ENCODE measurements around the gene HIPK2.

The HIPK2 gene

DNA sequence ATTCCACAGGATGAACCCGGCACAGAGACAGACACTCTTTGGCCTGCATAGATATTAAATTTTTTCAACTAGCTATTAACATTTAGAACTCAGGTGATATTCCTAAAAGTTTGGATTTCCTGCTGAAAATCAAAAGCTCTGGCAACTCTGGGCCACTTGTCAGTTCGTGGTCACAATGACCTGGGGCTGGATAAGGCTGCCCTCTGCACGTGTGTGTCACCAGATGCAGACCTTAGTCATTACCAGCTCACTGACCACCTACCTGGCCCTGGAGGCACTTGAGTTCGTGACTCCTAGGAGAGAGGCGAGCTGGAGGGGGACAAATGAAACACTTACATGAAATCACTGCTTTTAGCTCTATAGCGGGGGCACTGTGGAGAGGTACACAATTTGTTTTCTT, 126.5 kb downstream of the HIPK2 start:
- no peak for DNase-seq (ENCODE audit: low read depth in 3 of 3)

DNA sequence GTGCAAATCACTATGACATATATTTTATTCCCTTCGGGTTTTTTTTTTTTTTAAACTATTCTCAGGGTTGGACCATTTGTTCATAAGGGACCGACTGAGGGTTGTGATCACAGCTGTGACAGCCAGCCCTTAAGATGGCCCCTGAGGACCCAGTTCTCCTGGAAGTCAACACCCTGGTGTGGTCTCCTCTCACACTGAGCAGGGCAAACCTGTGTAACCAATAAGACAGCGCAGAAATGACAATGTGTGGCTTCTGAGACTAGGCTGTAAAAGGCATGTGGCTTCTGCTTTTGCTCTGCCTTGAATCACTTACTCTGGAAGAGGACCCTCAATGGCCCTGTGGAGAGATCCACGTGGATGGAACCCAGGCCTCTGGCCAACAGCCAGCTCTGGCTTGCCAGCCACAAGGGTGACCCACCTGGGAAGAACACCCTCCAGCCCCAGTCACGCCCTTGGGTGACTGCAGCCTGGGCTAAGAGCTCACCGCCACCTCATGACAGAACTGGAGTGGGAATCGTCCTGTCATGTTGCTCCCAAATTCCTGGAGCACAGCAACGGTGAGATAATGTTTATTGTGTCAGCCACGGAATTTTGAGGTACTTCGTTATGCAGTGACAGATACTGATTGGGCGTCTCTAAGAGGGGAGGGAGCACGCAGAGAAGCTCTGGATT, 127.2 kb downstream of the HIPK2 start:
- DNase-seq (ENCODE audit: low read depth in 3 of 3) = no peak

DNA sequence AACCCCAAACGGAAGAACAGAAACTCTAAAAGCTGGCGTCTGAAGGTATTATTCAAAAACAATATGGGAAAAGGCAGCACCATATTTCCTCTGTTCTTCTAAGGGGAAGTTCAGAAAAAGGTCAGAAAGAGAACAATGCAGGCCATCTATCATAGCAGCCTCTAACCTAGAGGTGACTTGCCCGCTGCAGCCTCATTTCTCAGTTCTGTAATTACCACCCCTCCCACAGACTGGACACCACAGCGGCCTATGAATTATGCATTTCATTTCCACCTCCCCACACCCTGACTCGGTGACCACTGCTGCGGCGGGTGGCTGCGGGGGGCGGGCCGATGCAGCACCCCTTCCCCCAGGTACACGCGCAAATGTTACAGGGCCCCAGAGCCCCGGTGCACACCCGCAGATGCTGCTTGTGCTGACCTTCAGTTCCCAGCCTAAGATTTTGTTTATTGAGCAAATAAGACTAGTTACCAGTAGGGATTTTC, 128.8 kb downstream of the HIPK2 start:
- peak in 1 of 3 experiments; percentile 19 for DNase-seq (ENCODE audit: low read depth in 3 of 3)

DNA sequence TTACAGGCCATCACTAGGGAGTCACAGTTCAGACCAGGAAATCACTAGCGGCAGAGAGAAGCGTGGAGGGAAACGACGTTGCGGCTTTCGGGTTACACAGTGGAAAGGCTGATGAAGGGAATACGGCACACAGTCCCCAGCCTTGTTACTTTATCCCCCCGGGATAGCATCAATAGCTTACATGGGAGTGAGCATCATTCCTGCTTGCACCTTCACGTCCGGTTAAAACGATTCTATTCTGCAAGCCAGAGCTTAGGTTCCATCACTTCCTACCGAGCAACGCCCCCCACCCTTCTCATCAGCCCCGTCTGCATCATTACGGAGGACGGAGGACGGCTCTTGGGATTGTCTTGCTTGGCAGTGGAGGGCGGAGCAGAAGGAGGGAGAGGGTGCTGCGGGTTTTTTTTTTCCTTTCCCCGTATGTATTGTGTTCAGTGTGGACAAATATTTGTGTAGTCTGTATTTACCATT, 129.4 kb downstream of the HIPK2 start:
- DNase-seq (ENCODE audit: low read depth in 3 of 3) = no peak

DNA sequence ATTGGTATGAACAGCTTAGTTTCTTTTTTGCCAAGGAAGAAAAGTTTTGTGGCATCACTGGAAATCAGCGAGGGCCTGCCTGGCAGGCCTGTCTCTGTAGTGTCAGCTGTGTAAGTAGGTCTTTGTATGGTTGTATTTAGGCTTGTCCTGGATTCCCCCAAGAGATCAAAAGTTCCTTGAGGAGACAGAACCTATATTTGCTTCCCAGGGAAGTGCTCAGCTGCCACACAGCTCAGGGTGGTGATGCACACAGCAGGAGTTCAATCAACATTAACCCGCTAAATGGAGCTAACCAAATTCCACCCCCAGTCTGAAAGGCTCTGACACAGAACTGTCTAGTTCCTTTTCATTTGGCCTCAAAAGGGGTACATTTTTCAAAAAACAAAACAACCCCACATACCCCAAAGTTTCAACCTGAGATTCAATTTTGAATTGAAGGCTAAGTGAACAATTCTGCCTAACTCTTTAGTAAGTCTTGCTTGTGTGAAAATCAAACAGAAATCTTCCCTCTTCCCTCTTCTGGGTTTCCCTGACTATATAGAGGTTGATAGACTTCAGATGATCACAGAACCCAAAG, 129.9 kb downstream of the HIPK2 start:
- no peak for DNase-seq (ENCODE audit: low read depth in 3 of 3)

DNA sequence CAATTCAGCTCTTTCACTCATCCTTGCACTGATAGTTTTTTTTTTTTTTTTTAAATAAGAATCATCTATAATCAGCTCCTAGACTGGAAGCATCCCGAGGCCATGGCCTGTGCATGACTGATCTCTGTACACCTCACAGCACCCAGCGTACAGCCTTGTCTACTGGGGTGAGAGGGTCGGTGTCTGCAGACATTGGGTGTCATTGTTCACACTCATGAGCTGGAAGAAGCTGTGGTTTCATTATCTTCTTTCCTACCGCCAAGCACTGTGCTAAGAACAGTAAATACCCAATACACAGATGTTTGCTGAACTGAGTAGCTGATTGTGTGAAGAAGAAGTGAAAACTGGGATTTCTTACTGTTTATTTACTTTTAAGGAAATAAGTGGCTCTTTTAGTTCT, 130.7 kb downstream of the HIPK2 start:
- no peak for DNase-seq (ENCODE audit: low read depth in 3 of 3)

DNA sequence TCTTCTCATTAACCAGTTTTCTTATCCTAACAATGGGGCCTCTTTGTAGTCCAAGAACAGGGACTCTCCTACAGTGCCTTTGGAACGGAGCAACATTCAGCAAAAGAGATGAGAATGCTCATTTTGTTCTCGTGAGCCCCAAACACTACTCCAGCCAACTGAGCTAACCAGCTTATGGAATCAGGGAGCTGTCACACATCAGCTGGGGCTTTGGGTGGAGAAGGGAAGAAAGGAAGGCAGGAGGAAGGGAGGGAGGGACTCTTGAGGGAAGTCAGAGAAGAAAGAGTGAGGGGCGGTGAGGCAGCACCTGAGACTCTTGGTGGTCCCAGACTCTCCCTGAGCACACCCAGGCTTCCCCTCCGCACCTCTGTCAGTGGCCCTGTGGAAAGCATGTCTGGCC, 131.2 kb downstream of the HIPK2 start:
- no peak for DNase-seq (ENCODE audit: low read depth in 3 of 3)

DNA sequence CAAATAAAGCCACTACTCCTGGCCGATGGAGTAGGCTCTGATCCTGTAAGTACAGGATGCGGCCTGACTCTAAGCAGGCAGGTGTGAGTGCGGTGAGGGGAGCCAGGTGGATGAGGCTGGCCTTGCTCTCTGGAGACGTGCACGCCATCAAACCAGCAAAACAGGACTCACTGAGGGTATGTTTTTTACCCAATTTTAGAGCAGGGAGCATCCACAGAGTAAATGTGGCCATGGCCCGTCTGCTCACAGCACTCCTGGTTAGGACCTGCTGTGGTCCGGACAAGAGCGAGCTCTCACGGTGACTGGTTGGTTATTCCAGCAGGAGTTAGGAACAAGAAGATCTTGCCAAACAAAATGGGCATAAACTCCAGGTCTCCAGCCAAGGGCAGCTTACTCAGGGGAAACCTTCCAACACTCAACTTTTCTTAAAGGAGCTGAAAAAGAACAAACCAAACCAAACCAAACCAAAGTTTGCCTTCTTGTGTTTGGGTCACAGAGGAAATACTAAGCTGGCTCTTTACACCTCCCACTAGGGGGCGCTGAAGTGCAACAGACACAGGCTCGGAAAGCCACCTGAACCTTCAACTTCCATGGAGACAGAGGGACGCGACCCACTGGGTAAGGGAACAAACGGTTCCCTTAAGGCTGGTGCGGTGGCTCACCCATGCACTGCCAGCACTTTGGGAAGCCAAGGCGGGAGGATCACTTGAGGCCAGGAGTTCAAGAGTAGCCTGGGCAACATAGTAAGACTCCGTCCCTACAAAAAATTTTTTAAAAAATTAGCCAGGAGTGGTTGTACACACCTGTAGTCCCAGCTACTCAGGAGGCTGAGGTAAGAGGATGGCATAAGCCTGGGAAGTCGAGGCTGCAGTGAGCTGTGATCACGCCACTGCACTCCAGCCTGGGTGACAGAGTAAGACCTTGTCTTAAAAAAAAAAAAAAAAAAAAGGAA, 131.9 kb downstream of the HIPK2 start:
- DNase-seq (ENCODE audit: low read depth in 3 of 3) = peak; percentile 70 to 80 (median 74)

DNA sequence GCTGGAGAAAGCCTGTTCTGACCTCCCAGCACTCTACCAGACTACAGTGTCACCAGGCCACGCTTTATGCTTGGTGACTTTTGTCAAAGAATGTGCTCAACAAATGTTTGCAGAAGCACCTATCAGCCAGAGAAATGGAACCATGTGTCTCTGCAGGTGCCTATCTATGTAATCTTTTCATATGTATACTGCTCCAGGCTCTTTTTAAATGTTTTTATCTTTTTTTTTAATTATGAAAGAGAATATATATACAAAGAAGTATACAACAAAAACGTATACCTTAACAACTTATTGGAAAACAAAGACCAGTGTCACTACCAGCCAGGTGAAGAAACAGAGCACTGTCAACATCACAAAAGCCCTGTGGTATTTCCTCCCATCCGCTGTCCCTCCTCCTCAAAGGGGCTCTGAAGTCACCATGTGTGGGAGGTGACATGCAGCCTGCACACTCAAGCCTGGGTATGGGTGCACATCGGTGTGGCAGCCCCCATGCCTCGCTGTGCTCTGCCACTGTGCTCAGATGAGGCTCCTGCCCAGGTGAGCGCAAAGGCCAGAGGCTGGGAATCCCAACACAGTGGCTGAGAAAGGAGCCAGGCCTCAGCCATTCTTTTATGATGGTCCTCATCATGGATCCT, 133.7 kb downstream of the HIPK2 start:
- DNase-seq (ENCODE audit: low read depth in 3 of 3) = no peak

DNA sequence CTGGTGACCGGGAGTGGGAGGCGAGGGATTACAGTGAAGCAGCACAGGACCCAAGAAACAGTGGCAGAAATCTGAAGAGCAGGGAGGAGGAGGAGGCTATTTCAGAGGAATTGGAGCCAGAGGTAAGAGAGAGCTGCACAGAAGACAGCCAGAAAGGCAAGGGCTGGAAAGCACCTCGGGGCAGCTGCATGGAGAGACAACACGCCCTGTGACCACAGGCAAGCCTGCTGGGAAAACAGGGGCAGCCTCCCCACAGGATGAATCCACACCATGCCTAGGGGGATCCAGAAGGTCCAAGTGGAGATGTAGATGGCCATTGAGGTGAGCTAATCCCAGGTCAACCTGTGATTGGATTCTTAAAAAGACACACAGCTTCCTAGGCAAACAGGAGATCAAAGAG, 135.5 kb downstream of the HIPK2 start:
- DNase-seq (ENCODE audit: low read depth in 3 of 3) = no peak

DNA sequence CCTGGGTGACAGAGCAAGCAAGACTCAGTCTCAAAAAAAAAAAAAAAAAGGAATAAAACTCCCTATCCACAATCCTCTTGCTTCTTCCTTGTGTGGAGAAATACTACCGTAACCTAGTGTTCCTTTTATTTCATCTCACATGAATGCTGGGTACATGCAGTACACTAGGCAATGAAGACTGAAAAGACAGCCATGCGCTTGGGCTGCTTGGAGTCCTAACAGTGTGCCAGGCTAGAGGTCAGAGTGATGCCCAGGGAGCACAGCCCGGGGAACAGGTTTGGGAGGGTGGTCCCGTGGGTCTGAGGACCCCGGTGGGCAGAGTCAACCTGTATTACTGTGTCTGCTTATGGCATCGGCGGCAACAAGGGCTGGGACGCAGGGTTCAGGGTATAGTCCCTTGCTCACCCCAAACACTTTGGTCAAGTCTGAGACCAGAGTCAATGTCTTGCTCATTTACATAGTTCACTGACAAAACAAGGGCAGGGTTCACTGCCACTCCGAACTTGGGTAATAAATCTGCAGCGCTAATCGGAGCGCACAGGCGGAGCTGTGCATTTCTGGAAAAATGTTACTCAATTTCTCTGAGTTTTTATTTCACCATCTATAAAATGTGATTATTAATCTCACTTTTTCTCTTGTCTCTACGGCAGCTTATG, 136.3 kb downstream of the HIPK2 start:
- DNase-seq (ENCODE audit: low read depth in 3 of 3) = no peak

DNA sequence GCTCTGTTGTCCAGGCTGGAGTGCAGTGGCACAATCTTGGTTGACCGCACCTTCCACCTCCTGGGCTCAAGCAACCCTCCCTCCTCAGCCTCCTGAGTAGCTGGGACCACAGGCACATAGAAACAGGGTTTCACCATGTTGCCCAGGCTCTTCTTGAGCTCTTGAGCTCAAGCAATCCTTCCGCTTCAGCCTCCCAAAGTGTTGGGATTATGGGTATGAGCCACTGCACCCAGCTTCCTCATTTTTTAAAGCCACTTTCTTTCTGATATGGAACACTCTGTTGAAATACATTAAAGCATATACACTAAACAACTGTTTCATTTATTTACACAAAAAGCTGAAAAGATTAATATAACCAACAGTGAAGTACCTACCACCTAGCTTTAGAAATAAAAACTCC, 137.1 kb downstream of the HIPK2 start:
- DNase-seq (ENCODE audit: low read depth in 3 of 3) = no peak

DNA sequence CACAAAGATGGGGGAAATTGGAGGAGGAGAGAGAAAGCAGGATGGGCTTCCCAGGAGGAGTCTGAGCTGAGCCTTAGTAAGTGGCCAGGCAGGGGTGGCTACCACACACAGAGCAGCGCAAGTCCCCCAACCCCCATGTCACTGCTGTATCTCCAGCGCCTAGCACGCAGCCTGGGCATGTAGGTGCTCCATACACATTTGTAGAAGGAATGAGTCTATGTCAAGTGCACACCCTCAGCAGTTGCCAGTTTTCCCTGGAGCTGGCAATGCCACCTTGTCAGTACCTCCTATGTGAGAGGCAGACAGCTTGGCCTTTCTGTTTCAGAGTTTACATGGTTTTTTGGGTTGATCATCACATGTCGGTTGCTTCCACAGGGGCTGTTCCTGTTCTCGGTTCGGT, 138.2 kb downstream of the HIPK2 start:
- no peak for DNase-seq (ENCODE audit: low read depth in 3 of 3)

DNA sequence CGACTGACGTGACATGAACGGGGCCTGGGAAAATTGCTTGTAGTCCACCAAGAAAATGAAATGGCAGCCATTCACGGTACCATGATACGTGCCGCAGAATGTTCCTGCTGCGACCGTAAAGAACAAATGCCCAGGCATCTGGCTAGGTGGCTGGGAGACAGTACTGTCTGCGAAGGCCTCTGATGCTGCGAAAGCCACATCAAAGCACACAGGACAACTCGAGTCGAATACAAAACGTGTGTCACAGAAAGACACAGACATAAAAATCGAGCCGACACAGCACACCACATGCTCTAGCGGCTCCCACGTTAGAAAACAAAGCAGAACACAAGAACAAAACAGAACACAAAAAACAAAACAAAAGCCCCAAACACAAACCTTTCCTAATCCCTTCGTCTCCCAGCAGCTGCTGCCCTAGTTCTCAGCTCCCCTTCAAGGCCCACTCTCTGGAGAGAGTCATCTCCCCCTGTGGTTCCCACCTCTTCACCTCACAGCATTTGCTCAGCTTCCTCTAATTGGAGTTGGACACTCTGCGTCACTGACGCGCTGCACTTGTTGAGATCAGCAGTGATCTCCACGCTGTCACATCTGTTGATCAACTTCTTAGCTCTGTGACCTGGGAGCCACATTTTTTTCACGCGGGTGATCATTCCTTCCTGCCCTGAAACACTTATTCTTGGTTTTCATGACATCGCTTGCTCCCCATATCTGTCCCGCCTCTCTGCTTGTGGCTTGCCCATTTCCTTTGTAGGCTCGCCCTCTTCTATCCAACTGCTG, 142.1 kb downstream of the HIPK2 start:
- DNase-seq (ENCODE audit: low read depth in 3 of 3) = peak; percentile 44 to 60 (median 52)

DNA sequence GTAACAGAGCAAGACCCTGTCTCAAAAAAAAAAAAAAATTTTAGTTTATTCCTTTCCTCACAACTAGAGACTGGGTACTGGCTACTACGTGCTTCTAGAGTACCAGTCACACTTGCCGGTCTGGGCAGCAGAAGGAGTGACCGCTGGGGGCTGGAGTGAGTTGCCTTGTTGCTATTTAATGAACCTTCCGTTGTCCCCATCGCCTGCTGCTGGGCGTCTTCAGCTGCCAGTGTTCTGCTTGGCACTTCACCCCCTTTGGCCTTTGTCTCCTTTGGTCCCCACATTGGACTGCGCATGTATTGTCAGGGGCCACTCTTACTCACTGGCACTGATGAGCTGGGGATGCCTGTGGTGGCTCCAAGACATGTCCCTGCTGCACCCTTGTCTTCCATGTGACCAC, 143.7 kb downstream of the HIPK2 start:
- no peak for DNase-seq (ENCODE audit: low read depth in 3 of 3)

DNA sequence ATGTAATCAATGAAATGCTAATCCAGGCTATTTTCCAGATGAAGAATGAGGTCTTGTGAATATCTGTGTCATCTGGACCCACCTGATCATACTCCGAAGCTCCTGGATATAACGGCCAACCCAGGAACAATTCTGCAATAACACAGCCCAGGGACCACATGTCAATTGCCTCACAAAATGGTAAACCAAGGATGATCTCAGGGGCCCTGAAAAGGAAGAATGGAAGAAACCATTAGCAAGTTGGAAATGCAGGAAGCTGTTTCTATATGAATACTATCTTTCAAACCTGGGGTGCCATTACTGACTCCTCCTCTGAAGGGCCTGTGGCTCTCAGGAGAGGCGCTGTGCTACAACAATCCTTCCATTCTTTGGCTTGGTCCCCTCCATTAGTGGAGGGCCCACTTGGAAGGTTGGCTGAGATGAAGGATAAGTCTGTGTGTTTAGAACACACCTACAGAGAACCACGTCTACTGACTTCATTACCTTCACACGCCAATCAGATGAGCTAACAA, 146.2 kb downstream of the HIPK2 start:
- DNase-seq (ENCODE audit: low read depth in 3 of 3) = no peak

DNA sequence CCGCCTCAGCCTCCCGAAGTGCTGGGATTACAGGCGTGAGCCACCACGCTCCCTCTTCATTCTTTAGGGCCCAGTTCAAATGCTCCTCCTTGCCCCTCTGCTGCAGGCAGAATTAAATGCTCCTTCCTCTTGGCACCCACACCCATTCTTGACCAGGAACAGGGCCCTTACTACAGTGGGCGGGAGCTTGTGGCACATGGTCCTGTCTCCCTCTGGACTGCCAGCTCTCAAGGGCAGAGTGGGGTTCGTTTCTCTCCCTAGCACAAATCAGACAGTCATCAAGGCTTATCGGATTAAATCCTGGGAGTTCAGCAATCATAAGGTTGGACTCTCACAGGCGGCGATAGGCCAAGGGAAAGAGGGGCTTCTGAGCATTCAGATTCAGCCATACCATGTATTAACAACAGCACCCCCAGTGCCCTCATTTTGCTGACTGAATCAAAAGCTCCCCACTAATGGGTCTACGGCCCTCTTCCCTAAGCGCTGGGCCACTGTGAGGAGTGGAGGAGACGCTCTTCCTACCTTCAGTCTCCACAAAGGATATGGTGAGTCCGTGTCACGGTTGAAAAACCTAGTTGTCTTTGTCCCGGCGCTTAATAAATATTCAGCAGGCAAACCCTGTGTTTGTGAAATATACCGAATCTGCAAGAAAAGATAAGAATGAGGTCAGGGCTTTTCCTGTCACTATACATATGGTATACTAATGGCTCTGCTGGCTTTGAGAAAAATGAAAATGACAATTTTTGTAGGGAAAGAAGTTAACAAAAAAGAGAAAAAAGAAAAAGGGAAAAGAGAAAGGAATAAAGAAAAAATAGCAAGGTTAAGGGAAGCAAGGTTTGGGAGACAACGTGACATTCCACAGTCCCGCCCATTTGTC, 146.9 kb downstream of the HIPK2 start:
- DNase-seq (ENCODE audit: low read depth in 3 of 3) = no peak

DNA sequence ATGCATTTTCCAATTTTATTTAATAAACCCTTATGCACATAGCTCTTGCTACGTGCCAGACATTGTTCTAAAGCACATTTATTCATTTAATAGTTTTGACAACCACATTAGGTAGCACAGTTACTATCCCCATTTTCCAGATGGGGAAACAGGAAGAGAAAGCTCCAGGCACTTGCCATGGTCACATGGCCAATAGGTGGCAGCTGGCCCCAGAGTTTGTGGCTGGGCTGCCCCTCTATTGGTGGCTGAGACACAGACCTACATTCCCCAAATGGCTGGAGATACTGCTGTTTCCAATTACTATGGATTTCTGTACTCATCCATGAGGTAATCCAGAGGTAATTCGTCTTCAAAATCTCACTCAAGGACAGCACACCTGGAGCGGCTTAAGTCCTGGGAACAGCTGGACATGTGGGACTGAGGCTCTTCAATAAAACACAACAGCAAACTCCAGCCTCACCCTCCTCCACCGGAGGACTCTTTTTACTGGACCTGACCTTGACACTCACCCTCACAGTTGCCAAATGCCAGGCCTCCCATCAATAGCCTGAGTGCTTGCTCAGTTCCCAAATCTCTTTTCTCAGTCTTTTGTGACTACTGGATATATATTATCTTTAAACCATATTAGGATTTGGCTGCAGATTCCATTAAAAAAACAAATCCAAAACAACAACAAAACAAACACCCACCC, 148.3 kb downstream of the HIPK2 start:
- no peak for DNase-seq (ENCODE audit: low read depth in 3 of 3)

DNA sequence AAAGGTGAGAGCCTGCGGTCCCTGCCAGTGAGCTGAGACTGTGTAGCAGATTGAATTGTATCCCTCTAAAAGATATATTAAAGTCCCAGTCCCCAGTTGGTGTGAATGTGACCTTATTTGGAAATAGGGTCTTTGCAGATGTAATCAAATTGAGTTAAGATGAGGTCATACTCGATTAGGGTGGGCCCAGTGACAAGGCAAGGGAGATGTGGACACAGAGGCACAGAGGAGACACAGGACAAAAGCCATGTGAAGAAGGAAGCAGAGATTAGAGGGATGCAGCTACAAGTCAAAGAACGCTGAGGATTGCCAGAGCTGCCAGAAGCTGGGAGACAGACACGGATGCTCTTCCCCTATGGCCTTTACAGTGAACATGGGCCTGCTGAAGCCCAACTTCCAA, 150.0 kb downstream of the HIPK2 start:
- no peak for DNase-seq (ENCODE audit: low read depth in 3 of 3)

Data from stimulated activated CD4-positive, alpha-beta T cell treated with anti-CD3 and anti-CD28 coated beads, TNF-alpha, amount 100 ng/mL, for 24 hours (primary cell).